ENCODE measurements around the gene TCF25.

Gene TCF25

DNA sequence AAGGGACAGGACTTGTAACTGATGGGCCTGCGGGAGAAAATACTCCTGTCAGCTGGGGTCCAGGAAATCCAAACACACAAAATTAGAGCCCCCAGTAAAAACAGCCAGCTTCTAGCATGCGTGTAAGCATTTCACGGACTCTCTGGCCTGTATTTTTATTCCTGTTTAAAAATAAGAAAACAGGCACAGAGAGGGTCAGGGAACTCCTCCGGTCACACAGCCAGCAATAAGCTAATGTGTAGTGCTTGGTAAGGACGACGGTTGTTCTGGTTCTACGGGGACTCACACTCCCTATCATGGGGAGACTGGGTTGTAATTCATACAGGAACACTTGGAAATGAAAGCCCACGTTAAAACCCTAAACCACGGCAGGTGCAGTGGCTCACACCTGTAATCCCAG, 1.5 kb upstream of the TCF25 start:
- H3K9me3 ChIP-seq (ENCODE audit: control insufficient read depth, insufficient read depth, low read depth, low read length), result no peaks in the 10 kb centered on the region
- TF ChIP-seq KLF7 (tag by site-specific recombination; IDR thresholded peaks at IDR 0.05; ENCODE audit: borderline replicate concordance), result no peak
- TF ChIP-seq, protein P1, sequence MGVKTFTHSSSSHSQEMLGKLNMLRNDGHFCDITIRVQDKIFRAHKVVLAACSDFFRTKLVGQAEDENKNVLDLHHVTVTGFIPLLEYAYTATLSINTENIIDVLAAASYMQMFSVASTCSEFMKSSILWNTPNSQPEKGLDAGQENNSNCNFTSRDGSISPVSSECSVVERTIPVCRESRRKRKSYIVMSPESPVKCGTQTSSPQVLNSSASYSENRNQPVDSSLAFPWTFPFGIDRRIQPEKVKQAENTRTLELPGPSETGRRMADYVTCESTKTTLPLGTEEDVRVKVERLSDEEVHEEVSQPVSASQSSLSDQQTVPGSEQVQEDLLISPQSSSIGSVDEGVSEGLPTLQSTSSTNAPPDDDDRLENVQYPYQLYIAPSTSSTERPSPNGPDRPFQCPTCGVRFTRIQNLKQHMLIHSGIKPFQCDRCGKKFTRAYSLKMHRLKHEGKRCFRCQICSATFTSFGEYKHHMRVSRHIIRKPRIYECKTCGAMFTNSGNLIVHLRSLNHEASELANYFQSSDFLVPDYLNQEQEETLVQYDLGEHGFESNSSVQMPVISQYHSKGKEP (tag by site-specific recombination; IDR thresholded peaks at IDR 0.05), result no peak
- no peak for TF ChIP-seq ZNF791 (tag by site-specific recombination; IDR thresholded peaks at IDR 0.05)
- no peak for TF ChIP-seq ZNF292 (tag by site-specific recombination; IDR thresholded peaks at IDR 0.05; ENCODE audit: borderline replicate concordance, low read depth)
- peak; percentile 73; the same call in 1 of the 2 replicates for TF ChIP-seq ZNF768 (tag by site-specific recombination; IDR thresholded peaks at IDR 0.05)
- no peak for TF ChIP-seq ZBTB21 (tag by site-specific recombination; IDR thresholded peaks at IDR 0.05)
- H3K27ac ChIP-seq (ENCODE audit: extremely low read depth, low read depth, low read length), result no peak overlapping the region
- H3K4me1 ChIP-seq (ENCODE audit: control insufficient read depth, insufficient read depth, low read length), result no peaks in the 10 kb centered on the region
- H3K4me3 ChIP-seq (ENCODE audit: low read depth, low read length), result no peak overlapping the region
- ChIA-PET POLR2A (interaction anchor here (0.5 to 3.3 kb wide), 3 partner anchors 9 to 121 kb away, joined by 3 to 22 read pairs (median 10); no protein-coding TSS in a partner anchor), CTCF (interaction anchor here (0.7 to 4.0 kb wide), 3 partner anchors 11 to 143 kb away, joined by 3 to 34 read pairs (median 5); no protein-coding TSS in a partner anchor)
- H3K36me3 ChIP-seq (ENCODE audit: control insufficient read depth in 2 of 2, insufficient read depth in 1 of 2, low read length in 2 of 2), result peaks cover 8 to 42% of the 10 kb centered on the region in 2 experiments

DNA sequence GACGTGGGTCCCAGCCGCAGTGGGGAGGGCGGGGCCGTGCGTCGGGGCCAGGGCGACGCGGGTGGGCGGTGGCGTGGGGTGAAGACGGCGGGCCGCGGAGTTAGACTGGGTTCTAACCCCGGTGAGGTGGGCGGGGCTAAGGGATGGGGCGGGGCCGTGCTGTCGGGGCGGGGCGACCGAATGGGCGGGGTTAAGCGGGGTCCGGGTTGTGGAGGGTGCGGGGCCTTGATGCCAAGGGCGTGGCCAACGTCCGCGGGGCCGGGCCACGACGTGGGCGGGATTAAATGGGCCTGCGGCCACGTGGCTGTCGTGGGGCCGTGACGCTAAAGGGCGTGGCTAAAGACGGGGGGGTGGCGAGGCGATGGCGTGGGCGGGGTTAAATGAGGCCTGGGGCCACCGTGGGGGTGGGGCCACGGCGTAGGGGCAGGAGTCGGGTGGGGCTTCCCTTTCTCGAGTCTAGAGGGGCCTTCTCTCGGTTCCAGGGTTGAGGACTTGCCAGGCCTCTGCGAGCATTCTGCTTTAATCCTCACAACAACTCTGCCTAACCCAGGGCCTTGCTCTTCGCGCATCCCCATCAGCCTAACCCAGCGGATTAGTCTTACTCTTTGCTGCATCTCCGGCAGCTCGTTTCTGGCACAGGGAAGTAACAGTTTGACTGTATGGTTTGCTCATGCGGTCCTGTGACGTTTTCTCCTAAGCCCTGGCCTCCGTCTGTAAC, 739 bp downstream of the TCF25 start:
- POLR2A ChIA-PET, result interaction anchor here (0.7 to 3.3 kb wide), 23 partner anchors 11 to 1923 kb away, joined by 3 to 22 read pairs (median 5); partner anchors contain the start of genes BANP, FANCA, MC1R and TUBB3
- Histone ChIP-seq H3K4me1 (ENCODE audit: control insufficient read depth, insufficient read depth, low read length) (no peaks in the 10 kb centered on the region), H3K4me3 (ENCODE audit: low read depth, low read length) (peak overlapping the region; percentile 83), H3K27ac (ENCODE audit: extremely low read depth, low read depth, low read length) (peak overlapping the region; percentile 98), H3K9me3 (ENCODE audit: control insufficient read depth, insufficient read depth, low read depth, low read length) (no peaks in the 10 kb centered on the region), H3K36me3 (ENCODE audit: control insufficient read depth in 2 of 2, insufficient read depth in 1 of 2, low read length in 2 of 2) (peaks cover 13 to 42% of the 10 kb centered on the region in 2 experiments)
- CTCF ChIA-PET, result interaction anchor here (0.5 to 1.4 kb wide), 3 partner anchors 36 to 154 kb away, joined by 3 to 6 read pairs (median 3); partner anchors contain the start of gene VPS9D1
- TF ChIP-seq KLF9 (tag by site-specific recombination; IDR thresholded peaks at IDR 0.05; ENCODE audit: low read depth), result peak; percentile 88
- TF ChIP-seq, protein P2, sequence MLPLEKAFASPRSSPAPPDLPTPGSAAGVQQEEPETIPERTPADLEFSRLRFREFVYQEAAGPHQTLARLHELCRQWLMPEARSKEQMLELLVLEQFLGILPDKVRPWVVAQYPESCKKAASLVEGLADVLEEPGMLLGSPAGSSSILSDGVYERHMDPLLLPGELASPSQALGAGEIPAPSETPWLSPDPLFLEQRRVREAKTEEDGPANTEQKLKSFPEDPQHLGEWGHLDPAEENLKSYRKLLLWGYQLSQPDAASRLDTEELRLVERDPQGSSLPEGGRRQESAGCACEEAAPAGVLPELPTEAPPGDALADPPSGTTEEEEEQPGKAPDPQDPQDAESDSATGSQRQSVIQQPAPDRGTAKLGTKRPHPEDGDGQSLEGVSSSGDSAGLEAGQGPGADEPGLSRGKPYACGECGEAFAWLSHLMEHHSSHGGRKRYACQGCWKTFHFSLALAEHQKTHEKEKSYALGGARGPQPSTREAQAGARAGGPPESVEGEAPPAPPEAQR (tag by site-specific recombination; IDR thresholded peaks at IDR 0.05), result no peak
- TF ChIP-seq, protein P3, sequence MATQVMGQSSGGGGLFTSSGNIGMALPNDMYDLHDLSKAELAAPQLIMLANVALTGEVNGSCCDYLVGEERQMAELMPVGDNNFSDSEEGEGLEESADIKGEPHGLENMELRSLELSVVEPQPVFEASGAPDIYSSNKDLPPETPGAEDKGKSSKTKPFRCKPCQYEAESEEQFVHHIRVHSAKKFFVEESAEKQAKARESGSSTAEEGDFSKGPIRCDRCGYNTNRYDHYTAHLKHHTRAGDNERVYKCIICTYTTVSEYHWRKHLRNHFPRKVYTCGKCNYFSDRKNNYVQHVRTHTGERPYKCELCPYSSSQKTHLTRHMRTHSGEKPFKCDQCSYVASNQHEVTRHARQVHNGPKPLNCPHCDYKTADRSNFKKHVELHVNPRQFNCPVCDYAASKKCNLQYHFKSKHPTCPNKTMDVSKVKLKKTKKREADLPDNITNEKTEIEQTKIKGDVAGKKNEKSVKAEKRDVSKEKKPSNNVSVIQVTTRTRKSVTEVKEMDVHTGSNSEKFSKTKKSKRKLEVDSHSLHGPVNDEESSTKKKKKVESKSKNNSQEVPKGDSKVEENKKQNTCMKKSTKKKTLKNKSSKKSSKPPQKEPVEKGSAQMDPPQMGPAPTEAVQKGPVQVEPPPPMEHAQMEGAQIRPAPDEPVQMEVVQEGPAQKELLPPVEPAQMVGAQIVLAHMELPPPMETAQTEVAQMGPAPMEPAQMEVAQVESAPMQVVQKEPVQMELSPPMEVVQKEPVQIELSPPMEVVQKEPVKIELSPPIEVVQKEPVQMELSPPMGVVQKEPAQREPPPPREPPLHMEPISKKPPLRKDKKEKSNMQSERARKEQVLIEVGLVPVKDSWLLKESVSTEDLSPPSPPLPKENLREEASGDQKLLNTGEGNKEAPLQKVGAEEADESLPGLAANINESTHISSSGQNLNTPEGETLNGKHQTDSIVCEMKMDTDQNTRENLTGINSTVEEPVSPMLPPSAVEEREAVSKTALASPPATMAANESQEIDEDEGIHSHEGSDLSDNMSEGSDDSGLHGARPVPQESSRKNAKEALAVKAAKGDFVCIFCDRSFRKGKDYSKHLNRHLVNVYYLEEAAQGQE (tag by site-specific recombination; IDR thresholded peaks at IDR 0.05), result no peak
- TF ChIP-seq, protein P4, sequence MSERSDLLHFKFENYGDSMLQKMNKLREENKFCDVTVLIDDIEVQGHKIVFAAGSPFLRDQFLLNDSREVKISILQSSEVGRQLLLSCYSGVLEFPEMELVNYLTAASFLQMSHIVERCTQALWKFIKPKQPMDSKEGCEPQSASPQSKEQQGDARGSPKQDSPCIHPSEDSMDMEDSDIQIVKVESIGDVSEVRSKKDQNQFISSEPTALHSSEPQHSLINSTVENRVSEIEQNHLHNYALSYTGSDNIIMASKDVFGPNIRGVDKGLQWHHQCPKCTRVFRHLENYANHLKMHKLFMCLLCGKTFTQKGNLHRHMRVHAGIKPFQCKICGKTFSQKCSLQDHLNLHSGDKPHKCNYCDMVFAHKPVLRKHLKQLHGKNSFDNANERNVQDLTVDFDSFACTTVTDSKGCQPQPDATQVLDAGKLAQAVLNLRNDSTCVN (tag by site-specific recombination; optimal IDR thresholded peaks at IDR 0.05), result no peak
- TF ChIP-seq ZXDB (tag by site-specific recombination; IDR thresholded peaks at IDR 0.05), result peak; percentile 19; the same call in 1 of the 2 replicates
- TF ChIP-seq MYNN (tag by site-specific recombination; IDR thresholded peaks at IDR 0.05; ENCODE audit: borderline replicate concordance), result no peak
- no peak for TF ChIP-seq ZNF112 (tag by site-specific recombination; IDR thresholded peaks at IDR 0.05)
- TF ChIP-seq ZNF600 (tag by site-specific recombination; IDR thresholded peaks at IDR 0.05), result no peak
- no peak for TF ChIP-seq ZNF837 (tag by site-specific recombination; IDR thresholded peaks at IDR 0.05)
- TF ChIP-seq, protein P5, sequence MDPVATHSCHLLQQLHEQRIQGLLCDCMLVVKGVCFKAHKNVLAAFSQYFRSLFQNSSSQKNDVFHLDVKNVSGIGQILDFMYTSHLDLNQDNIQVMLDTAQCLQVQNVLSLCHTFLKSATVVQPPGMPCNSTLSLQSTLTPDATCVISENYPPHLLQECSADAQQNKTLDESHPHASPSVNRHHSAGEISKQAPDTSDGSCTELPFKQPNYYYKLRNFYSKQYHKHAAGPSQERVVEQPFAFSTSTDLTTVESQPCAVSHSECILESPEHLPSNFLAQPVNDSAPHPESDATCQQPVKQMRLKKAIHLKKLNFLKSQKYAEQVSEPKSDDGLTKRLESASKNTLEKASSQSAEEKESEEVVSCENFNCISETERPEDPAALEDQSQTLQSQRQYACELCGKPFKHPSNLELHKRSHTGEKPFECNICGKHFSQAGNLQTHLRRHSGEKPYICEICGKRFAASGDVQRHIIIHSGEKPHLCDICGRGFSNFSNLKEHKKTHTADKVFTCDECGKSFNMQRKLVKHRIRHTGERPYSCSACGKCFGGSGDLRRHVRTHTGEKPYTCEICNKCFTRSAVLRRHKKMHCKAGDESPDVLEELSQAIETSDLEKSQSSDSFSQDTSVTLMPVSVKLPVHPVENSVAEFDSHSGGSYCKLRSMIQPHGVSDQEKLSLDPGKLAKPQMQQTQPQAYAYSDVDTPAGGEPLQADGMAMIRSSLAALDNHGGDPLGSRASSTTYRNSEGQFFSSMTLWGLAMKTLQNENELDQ (tag by site-specific recombination; IDR thresholded peaks at IDR 0.05; ENCODE audit: low read depth), result no peak
- no peak for TF ChIP-seq ZNF146 (tag by site-specific recombination; IDR thresholded peaks at IDR 0.05)
- no peak for TF ChIP-seq ZNF394 (tag by site-specific recombination; IDR thresholded peaks at IDR 0.05; ENCODE audit: borderline replicate concordance)
- no peak for TF ChIP-seq GLI2 (tag by site-specific recombination; IDR thresholded peaks at IDR 0.05; ENCODE audit: borderline replicate concordance, low read depth)
- TF ChIP-seq ZNF555 (tag by site-specific recombination; conservative IDR thresholded peaks at IDR 0.05), result no peak
- TF ChIP-seq ZNF549 (tag by site-specific recombination; IDR thresholded peaks at IDR 0.05), result no peak
- no peak for TF ChIP-seq ZNF354C (tag by site-specific recombination; IDR thresholded peaks at IDR 0.05; ENCODE audit: borderline replicate concordance, low read depth)
- TF ChIP-seq ZNF791 (tag by site-specific recombination; IDR thresholded peaks at IDR 0.05), result no peak
- no peak for TF ChIP-seq ZNF623 (tag by site-specific recombination; IDR thresholded peaks at IDR 0.05)

All from HEK293 (cell line).